Tongue (tissue), 2 donors: ENCODE data around the gene FGL2. TPM values are rescaled to one million over a fixed set of nuclear protein-coding genes. Genes with fewer than 3 reads are reported as not detected.
"Not testable (repeated sequence)": the region's sequence is repeated elsewhere in the genome, so short reads cannot be mapped to it uniquely, and the experiment has no call there.

Experiments used
- DNase-seq: peaks from one replicate; pipeline ENCODE4 v3.0.0-alpha.2; 2015
- total RNA-seq: library from RNA; depleted of rRNA; stranded (reverse); fragments of >200 nt; gene quantifications from one replicate; pipeline ENCODE4 v1.2.3, GENCODE V29; 2014

FGL2 gene
- total RNA-seq, 1 donor from 2014 or later, result 110 TPM

DNA sequence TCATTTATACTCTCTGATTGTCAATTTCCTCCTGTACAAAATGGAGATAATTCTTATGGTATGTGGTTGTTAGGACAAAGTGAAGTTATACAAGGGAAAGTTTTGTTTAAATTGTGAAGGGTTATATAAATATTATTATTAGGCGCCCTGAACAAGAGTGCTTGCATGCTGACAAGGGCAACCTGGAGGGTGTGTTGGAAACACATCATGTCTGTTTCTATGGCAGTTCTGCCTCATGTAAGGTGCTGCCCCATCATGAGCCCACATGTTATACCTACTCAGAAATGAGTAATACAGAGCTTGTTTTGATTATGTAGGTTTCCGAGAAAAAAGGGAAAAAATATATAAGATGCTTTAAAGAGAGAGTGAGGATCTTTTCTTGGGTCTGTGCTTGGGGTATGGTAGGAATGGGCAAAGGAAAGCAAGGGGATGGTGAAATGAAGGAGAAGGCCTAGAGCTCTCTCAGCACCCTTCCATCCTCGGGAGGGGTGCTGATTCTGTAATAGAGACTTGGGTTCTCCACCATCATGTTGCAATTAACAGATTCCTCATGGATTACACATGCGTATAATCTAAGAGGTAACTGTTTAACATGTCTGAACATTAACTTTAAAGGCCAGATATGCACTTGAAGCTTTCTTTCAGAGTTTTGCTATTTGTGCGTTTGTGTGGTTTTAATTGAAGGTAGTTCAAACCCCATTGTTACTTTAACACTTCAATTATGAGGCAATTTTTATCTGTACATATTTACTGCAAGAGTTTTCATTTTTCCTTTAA, 43.8 kb downstream of the FGL2 start:
- not testable (repeated sequence) for DNase-seq

DNA sequence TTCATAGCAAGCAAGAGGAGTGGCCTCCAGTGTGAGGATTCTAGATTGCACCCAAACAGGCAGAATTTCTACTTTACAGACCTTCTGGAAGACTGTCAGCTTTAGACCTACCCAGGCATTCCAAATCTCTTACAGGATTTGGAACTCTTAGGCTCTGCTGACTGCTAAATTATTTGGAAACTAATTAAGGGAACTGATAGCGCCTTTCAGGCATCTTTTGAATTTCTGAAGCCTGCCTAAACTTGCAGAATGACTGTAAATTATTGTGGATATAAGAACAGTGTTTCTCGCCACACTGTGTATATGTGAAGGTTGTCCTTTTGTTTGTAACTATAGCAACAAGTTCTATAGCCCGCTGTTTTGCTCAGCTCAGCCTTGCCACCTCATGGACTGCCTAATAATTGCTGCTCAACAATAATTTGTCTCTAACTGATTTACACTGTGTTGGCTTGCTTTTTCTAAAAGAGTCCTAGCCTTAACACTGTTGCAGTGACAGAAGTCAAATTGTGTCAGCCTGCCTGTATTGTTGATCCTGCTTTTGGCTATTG, 44.6 kb downstream of the FGL2 start:
- DNase-seq, result peak; percentile 15

DNA sequence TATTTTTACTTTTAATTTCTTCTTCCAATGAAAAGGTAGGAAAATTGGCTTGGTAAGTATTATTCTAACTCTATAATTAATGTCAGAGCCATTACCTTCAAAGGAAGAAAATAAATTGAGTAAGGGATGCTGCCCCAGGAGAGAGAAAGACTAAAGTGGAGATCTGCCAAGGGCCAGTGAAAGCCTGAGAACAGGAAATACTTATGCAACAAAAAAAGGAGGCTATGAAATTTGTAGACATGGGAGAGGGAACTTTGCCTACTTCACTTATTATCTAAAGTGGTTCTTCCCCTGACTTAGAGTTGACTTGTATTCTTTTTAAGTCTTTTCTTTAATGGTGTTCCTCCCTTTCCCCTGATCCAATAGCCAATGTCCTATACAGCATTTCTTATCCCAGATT, 47.4 kb downstream of the FGL2 start:
- DNase-seq, result not testable (repeated sequence)

Other genes with a start within 250 kb of the FGL2 start
- not detected for gene SPDYE17, start 167.5 kb downstream of the FGL2 start, total RNA-seq
- not detected for gene SPDYE18, start 137.3 kb downstream of the FGL2 start, total RNA-seq
- gene CCDC146, start 77.2 kb downstream of the FGL2 start, total RNA-seq, result 16.9 TPM
- 4.4 TPM for gene GSAP, start 216.5 kb upstream of the FGL2 start, total RNA-seq